Stimulated activated CD4-positive, alpha-beta T cell treated with anti-CD3 and anti-CD28 coated beads, Interleukin-2, amount 100 ng/mL, for 24 hours (primary cell): ENCODE results near the gene APEX1.
"Not testable (repeated sequence)": the region's sequence is repeated elsewhere in the genome, so short reads cannot be mapped to it uniquely, and the experiment has no call there.

Source experiments
- DNase-seq, 2 donors: peaks; one replicate each; pipeline ENCODE4 v3.0.0-alpha.2; 2020

The APEX1 gene

DNA sequence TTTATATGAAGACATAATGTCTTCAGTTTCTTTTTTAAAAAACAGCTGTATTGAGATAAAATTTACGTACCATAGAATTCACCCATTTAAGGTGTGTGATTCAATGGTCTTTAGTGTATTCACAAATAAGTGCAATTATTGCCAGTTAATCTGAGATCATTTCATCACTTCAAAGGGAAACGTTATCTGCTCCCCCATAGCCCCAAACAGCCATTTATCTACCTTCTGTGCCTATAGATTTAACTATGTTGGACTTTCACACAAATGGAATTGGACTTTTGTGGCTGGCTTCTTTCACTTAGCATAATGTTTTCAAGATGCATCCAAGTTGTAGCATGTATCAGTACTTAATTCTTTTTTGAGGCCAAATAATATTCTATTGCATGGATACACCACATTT lies 23.9 kb downstream of the APEX1 start:
- DNase-seq: no peak

DNA sequence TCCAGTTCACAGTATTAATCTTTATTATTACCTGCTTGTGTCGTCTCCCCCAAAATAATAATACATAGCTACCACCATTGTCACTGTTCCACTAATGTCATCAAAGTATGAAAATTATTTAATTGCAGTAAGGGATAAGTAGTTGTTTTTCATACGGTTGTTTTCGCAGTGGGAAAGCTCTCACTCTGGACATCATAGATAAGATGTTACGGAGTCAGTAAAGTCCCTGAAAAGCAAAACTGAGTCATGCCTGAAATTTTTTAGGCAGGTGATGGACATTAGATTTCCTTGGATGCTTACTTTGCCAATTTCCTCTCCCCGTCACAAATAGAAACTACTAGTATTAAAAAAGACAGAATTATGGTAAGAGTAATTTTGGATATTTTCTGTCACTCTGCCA lies 27.4 kb downstream of the APEX1 start:
- no peak for DNase-seq

GRCh38 chr14:20485900-20486299 lies 30.9 kb downstream of the APEX1 start:
- no peak for DNase-seq

DNA sequence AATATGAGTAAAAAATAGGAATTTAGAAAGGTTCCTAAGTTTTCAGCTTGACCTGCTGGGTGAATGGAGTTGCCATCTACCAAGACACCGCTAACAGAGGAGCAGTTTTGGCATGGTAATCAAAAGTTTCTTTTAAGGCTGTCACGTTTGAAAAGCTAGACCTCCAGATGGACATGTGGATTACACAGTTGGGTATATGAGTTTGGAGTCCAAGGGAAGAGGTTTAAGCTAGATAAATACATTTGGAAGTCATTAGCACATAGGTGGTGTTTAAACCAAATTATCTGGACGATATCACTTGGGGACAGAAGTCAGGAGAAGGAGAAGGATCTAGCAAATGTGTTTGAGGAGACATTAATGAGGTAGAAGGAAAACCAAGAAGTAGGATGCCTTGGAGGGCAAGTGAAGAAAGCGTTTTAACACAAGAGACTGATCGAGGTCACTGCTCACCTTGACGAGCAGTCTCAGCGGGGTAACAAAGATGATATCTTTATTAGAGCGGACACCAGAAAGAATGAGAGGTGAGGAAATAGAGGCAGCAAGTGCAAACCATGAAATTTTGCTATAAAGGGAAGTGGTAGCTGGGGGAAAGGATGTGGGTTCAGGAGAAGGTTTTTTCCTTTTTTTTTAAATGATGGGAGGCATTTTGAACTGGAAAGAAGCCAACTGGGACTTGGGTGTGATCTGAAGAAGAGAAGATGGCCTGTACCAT lies 31.8 kb downstream of the APEX1 start:
- no peak for DNase-seq

DNA sequence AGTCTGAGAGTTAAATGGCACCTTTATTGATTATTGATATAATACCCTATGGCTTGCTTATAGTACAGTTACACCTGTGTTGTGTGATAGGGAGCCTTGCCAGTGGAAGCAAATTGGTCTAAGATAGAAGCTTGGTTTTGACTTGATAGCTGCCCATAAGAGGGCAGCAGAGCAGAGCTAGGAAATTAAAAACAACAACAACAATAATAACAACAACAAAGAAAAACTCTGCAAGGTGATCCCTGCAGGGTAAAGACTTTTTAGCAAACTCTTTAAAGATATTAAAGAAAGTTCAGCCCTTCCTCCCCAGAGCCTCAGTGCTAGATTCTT lies 32.3 kb downstream of the APEX1 start:
- DNase-seq: no peak

DNA sequence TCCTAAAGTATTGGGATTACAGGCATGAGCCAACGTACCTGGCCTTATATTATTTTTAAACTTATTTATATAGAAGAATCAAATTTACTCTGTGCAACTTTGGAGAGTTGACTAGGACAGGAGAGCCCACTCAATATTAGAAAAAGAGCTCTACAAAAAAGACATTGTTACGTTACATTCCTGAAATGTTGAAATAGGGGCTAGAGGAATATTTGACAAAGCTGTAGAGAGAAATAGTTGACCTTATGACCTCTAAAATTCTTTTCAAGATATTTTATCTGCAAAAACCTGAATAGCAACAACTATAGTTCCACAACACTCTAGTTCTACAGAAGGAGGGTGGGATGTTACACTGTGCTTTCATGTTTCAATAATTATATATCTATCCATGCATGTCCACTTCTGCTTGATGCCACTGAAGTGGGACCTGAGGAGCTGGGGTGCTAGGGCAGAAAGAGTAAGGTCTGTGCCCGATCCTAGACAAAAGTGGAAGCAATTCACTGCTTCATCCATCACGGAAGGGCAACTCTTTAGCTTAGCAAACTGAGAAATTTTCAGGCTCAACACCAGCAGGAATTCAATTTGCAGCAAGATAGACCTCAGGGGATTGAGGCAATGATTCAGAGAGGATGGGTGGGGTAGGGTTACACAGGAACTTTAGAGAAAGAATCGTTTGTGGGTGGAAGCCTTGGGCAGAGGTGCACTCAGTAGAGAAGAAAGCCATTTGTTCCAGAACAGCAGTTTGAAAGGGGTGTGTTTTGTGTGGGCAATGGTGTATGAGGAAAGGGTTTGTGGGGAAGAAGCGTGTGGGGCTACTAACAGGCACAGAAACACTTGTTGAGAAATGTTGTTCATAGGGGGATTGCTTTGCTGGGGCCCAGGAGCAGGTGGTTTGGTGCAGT lies 34.3 kb downstream of the APEX1 start:
- no peak for DNase-seq

- DNase-seq: no peak
Measured at GRCh38 chr14:20490563-20490962, 35.5 kb downstream of the APEX1 start.

DNA sequence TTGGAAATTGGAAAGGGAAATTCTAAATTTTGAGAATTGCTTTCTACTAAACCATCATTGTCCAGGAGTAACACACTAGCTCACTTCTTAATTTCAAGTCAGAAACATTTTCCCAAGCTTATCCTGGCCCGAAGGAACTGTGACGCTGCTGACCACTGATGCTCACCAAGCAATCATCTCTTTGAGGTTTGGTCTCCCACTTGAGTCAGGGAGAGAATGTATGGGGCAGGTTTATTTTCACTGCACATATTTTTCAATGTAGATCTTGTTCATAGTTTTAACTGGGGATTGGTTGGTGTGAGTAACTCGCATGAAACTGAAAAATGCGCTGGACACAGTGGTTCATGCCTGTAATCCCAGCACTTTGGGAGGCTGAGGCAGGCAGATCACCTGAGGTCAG lies 37.5 kb downstream of the APEX1 start:
- DNase-seq: no peak

DNA sequence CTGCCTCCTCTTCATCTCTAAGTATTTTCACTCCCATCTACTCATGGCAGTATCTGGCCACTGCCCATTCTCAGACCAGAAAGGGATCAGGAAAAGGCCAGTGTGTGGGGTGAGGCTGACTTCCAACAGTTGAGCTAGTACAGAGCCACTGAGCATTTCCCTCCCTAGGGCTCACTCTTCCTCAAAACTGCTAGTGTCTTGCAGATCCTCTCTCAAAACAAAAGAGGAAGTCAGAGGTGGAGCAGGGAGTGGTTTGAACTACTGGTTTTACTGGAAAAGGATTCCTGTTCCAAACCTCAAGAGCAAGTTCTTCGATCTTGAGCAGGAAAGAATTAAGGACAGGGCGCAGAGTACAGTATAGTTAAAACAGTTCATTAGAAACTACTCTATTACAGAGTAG lies 38.6 kb downstream of the APEX1 start:
- no peak for DNase-seq

GRCh38 chr14:20494935-20495766 lies 40.1 kb downstream of the APEX1 start:
- no peak for DNase-seq

DNA sequence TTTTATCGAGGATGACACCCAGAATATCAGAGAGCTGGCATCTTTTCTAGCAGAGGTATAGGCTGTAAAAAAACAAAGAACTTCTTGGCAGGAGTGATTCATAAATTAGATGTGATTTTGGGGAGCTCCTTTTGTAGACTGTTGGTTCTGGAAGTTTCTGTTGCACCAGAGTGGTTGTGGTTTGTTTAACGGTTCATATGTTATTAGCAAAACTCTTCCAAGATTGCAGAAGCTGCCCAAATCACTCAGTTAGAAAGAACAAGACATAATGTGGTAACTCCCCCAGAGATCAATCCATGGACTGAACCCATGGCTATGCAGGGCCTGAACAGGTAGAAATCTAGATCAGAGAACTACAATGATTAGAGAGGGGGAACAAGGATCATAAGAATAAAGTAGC lies 43.6 kb downstream of the APEX1 start:
- DNase-seq: no peak

GRCh38 chr14:20499108-20499507 lies 44.1 kb downstream of the APEX1 start:
- no peak for DNase-seq

GRCh38 chr14:20499881-20500280 lies 44.9 kb downstream of the APEX1 start:
- DNase-seq: no peak

DNA sequence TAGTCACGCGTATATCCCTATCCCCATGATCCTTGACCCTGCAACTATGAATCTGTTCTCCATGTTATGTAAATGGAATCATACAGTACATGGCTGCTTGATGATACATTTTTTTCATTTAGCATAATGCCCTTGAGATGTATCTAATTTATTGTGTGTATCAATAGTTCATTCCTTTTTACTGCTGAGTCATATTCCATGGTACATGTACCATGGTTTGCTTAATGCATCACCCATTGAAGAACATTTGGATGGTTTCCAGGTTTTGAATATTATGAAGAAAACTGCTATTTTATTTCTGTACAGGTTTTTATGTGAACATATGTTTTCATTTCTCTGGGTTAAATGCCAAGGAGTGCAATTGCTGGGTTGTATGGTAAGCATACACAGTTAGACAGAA lies 46.3 kb downstream of the APEX1 start:
- no peak for DNase-seq

DNA sequence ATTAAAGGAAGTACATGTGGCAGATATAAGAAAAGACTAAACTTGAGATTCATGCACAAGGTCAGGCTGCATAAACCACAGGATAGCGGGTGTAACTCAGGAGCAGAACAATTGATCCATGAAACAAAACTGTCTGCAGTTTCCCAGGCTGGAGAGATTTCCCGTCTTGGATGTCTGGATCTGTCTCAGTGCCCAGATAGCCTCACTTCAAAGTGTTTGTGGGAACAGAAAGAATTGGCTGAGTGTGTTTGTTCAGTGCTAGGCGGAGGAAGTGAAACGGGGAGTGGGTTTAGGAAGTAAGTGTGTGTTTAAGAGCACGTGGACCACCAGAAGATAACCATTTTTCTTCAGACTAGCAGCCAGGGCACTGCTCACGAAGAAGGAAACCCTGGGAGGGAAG lies 48.9 kb downstream of the APEX1 start:
- no peak for DNase-seq

DNA sequence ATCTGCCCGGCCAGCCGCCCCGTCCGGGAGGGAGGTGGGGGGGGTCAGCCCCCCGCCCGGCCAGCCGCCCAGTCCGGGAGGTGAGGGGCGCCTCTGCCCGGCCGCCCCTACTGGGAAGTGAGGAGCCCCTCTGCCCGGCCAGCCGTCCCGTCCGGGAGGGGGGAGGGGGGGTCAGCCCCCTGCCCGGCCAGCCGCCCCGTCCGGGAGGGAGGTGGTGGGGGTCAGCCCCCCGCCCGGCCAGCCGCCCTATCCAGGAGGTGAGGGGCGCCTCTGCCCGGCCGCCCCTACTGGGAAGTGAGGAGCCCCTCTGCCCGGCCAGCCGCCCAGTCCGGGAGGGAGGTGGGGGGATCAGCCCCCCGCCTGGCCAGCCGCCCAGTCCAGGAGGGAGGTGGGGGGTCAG lies 51.2 kb downstream of the APEX1 start:
- DNase-seq: not testable (repeated sequence)

DNA sequence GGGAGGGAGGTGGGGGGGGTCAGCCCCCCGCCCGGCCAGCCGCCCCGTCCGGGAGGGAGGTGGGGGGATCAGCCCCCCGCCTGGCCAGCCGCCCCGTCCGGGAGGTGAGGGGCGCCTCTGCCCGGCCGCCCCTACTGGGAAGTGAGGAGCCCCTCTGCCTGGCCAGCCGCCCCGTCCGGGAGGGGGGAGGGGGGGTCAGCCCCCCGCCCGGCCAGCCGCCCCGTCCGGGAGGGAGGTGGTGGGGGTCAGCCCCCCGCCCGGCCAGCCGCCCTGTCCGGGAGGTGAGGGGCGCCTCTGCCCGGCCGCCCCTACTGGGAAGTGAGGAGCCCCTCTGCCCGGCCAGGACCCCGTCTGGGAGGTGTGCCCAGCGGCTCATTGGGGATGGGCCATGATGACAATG lies 51.7 kb downstream of the APEX1 start:
- not testable (repeated sequence) for DNase-seq
